HG02678 (cell line): ENCODE measurements around the gene LETM1.

Source experiments
- ATAC-seq: cut with Tn5 transposase; IDR thresholded peaks from one replicate; pipeline ENCODE4 v1.9.1; 2021; ENCODE audit warnings: mild to moderate bottlenecking, moderate library complexity; ENCODE audit not compliant: unreplicated experiment

LETM1 gene

GRCh38 chr4:1797298-1797860, 58.6 kb downstream of the LETM1 start:
- ATAC-seq, result no peak

DNA sequence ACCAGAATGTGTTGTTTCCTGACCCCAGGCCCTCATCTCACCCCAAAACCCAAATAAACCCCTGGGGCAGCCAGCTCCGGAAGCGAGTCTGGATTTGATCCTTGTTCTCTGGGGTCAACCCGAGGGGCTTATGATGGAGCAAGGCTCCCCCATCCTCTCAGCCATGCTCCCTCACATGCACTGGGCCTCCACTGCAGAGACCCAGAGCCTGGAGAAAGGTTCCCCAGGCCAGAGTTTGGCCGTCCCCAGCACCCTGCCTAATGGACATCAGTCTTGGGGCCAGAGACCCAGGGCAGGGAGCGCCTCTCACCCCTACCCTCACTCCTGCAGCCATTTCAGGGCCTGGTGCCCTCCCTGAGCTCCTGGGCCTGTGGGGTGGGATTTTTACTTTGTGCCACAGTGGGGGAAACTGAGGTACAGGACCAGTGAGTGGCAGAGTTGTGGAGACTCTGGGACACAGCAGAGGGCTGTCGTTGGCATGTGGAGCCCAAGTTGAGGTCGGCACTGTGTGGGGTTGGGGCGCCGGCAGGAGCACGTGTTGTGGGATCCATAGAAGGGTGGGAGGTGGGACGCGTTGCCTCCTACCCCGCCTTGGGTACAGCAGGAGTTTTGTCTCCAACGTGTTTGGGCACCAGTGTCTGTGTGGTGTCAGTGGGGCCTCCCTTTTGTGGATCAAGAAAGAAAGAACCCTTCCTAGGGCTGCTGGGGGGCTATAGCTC, 59.3 kb downstream of the LETM1 start:
- no peak for ATAC-seq

DNA sequence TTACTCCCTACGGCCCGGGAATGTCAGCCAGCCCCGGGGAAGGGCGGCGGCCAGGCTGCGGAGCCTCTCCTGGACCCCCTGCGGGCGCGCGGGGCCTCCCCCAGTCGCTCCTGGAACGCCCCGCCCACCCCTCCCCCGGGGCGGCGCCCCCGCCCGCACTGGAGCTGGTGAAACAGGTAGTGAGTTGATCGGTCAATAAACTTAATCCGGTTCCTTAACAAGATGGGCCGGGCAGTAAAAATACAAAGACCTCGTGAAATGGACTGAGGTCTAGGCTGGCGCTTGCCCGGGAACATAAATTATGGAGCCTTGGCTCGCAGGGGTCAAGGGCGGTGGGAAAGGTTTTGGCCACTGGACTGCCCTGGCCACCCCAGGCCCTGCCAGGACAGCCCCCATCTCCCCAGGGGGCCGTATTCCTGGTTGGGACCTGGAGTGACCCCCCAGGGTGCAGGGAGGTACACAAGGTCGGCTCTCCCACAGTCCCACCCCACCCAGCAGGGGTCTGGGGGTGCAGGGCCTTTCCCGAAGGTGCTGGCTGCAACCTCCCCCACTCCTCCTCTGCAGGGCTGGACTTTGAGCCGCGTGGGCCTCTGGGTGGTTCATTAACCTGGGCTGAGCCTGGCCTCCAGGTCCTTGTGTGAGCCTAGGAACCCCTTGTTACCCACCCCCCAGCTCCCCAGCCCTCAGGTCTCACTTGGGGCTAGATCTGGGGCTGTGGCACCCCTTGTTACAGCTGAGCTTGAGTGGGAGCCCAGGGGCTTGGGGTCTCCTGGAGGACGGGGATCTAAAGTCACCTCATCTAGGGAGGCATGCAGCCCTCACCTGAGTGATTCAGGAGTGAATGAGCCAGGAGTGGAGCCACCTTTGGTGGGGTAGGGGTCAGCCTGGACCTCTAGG, 60.4 kb downstream of the LETM1 start:
- ATAC-seq, result no peak

GRCh38 chr4:1794809-1795298, 61.1 kb downstream of the LETM1 start:
- no peak for ATAC-seq

- ATAC-seq, result no peak
These were observed 61.8 kb downstream of the LETM1 start for GRCh38 chr4:1793940-1794808.

- peak; percentile 7 for ATAC-seq
These were observed 62.5 kb downstream of the LETM1 start for GRCh38 chr4:1793496-1793840.

DNA sequence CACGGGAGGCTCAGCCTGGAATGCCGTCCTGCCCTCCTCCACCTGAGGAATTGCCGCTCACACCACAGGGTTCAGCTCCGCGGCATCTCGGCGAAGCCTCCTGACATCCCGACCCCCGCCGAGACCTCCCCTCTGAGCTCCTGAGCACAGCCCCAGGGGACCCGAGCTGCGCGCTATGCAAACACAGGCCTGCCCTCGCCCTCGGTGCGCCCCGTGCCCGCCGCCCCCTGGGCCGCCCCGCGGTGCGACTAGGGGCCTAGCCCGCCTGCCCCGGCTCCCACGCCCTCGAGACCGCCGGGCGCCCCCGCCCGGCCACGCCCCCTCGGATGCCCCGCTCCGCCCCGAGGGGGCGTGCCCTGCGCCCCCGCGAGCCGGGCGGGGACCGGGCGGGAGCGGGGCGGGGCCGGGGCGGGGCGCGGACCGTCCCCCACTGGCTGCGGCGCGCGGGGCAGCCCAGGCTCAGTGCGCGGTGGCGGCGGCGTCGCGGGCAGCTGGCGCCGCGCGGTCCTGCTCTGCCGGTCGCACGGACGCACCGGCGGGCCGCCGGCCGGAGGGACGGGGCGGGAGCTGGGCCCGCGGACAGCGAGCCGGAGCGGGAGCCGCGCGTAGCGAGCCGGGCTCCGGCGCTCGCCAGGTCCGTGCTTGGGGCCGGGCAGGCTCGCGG, 63.0 kb downstream of the LETM1 start, which contains the start of gene FGFR3:
Gene FGFR3, plus strand, starts transcription at position 462 of the 664 bp plus-strand sequence. CDS start 642 bp downstream, outside the sequence.
- ATAC-seq, result peak; percentile 46

- no peak for ATAC-seq
These were observed 63.7 kb downstream of the LETM1 start for GRCh38 chr4:1792158-1792831.

DNA sequence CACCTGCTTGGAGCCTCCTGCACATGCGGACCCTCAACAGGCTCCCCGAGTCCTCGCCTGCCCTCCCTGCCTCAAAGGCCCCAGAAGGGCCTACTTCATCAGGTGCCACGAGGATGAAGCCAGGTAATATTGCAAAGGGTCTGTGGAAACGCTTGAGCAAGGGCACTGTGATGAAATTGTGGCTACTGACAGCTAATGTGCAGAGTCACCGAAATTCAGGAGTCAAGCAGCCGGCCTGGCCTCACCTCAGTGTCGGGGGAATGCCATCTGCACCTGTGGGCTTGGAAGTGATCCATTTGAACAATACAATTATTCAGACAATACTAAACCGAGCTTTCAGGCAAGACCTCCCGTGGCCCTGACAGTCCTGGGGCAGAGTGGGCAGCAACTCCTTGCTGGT, 66.0 kb downstream of the LETM1 start:
- ATAC-seq, result no peak

DNA sequence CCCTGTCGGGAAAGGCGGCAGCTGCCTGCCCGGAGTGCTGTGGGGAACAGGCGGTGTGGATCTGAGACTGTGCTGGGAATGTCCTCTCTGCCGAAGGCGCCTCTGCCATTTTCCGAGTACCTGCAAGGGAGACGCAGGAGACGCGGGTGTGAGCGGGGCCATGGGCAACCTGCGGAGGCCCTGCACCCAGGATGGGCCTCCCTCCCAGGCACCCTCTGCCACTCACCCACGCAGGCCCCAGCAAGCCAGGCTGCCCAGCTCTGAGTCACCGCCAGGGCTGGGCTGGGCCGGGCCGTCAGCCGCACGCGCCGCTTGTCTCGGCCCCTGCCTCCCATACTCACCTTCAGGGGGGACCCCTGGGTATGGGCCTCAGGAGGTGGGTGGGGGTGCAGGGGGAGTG, 66.4 kb downstream of the LETM1 start:
- ATAC-seq, result no peak

- ATAC-seq, result no peak
These were observed 67.5 kb downstream of the LETM1 start for GRCh38 chr4:1788254-1788973.

DNA sequence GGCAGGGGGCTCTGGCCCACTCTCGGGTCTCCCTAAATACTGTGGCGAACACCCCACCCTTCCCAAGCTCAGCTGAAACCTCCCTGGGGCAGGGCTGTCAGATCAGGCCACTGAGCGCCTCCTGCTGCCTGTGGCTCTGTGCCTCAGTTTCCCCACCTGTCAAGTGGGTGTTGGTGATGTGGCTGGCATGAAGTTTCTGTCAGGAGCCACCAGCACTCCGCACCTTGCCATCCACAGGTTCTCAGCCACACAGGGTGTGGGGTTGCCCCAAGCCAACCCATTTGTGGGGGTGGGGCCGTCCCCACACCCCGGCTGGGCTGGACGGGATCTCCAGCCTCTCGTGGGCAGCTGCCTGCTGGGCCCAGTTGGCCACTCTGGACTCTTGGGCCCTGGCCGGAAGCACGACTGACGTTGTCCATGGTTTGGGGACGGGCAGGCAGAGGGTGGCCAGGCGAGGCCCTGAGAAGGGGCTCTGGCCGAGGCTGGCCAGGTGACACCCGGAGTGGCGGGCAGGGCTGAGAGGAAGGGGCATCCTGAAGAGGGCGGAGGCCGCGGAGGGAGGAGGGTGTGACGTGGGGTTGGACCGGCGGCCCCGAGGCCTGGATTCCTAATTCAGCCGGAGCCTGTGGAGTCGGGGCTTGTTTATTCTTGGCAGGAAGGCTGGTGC, 68.4 kb downstream of the LETM1 start:
- ATAC-seq, result no peak

DNA sequence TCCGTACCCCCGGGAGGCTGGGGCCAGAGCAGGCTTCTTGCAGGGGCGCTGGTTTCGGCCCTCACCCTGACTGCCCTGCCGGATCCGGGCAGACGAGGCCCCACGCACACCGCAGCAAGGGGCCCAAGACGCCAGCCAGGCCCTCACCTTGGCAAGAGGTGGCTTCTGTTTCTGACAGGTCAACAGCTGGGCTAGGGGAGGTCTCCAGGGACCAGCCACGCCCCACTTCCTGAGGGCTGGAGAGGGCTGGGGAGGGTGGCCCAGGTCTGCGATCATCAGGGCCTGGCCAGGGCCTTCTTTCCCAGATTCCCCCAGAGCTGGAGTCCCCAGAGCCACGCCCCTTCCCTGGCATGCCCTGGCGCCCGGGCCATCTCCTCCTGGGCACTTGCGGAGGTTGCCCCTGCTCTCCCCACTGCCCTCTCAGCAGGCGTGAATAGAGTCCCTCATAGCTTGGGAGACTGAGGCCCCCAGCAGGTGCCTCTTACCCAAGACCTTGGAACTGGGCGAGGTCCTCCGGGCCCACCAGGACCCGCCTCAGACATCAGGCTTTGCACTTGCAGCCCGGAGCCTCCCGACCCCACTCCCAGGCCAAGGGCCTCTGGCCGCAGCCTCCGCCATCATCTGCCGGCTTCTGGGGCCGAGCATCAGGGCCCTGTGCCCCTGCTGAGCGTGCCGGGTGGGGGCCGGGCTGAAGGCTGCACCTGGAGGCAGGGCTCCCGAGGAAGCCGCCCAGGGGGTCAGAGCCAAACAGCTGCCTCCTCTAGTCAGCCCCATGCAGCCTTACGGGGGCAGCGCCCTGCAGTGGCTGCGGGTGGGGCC, 69.2 kb downstream of the LETM1 start:
- no peak for ATAC-seq

- no peak for ATAC-seq
These were observed 70.4 kb downstream of the LETM1 start for GRCh38 chr4:1785592-1785991.

- ATAC-seq, result no peak
These were observed 71.0 kb downstream of the LETM1 start for GRCh38 chr4:1784789-1785591.

DNA sequence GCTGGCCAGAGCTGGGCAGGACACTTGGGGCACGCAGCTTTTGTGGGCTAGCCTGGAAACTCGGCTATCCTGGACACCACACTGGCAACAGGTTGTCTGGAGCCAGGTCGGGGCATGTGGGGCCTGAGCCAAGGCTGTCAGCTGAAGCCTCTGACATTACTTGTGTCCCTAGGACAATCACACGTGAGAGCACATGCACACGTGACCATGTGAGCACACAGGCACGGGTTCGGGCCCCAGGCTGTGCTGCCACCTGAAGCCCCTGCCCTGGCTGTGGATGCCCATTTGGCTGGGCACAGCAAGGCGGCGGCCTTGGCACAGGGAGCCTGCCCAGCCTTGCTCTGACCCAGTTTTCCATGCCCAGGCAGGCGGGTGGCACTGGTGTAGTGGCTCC, 71.6 kb downstream of the LETM1 start:
- ATAC-seq, result no peak

DNA sequence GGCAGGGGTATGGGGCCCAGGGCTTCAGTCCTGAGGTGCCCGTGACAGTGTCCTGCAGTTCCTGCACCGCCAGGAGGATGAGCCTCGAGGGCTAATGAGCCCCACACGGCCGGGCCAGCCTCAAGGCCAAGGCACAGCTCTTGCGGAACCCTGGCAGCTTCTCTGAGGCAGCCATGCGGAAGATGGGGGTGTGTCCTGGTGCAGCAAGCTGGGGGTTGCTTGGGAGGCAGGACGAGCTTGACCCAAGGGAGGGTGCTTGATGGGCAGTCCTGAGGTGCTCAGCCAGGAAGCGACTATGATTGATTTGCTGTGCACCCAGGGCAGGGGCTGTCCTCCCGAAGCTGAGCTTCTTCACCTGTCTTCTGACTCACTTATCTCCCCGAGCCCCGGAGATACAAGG, 72.0 kb downstream of the LETM1 start:
- ATAC-seq, result no peak
